Lower lobe of right lung (tissue), 2 donors: Measurements from ENCODE around the gene DDTL. TPM values are rescaled to one million over a fixed set of nuclear protein-coding genes. Genes with fewer than 3 reads are reported as not detected.
"Not testable (repeated sequence)": the region's sequence is repeated elsewhere in the genome, so short reads cannot be mapped to it uniquely, and the experiment has no call there.

Experiments
- ATAC-seq, 2 donors: fragments of 200-7000 bp; cut with Tn5 transposase; one replicate each; pipeline ENCODE4 v1.9.1; 2020 to 2022; ENCODE audit warnings: mild to moderate bottlenecking in 2 of 2, moderate library complexity in 2 of 2
- DNase-seq: peaks from one replicate; pipeline ENCODE4 v3.0.0-alpha.2; 2020
- H3K27ac ChIP-seq: fragments of 200-600 bp; one replicate; pipeline ENCODE4 v1.8.0; 2022
- H3K27me3 ChIP-seq: fragments of 200-600 bp; one replicate; pipeline ENCODE4 v1.8.0; 2022; ENCODE audit warnings: low read depth
- H3K36me3 ChIP-seq: fragments of 200-600 bp; one replicate; pipeline ENCODE4 v1.8.0; 2022; ENCODE audit warnings: mild to moderate bottlenecking
- H3K4me1 ChIP-seq: fragments of 200-600 bp; one replicate; pipeline ENCODE4 v1.8.0; 2022
- H3K4me3 ChIP-seq: fragments of 200-600 bp; one replicate; pipeline ENCODE4 v1.8.0; 2022; ENCODE audit warnings: mild to moderate bottlenecking
- H3K9me3 ChIP-seq: fragments of 200-600 bp; one replicate; pipeline ENCODE4 v1.8.0; 2022
- intact Hi-C: fragments of 100-400 bp; cut with DNase I; formaldehyde crosslinking; loops from one replicate; pipeline ENCODE4 v1.11.0; 2022
- total RNA-seq: library from RNA; stranded (reverse); fragmentation: NEBNext Ultra II Directional; extraction: Animal tissue kit (Norgen Biotek cat#: 25700); gene quantifications from one replicate; pipeline ENCODE4 v1.2.1, GENCODE V29; 2021
- TF ChIP-seq, protein P1 (sequence below): fragments of 200-600 bp; IDR thresholded peaks from one replicate; pipeline ENCODE4 v1.8.0; 2022; ENCODE audit warnings: antibody characterized with exemption, mild to moderate bottlenecking
- donor health status: DM: no; HTN: yes; CAD: no; lungs with severe emphysema.

Gene DDTL
- total RNA-seq, 1 donor from 2014 or later: 2.9 TPM

GRCh38 chr22:23977304-23977703 lies 10.6 kb downstream of the DDTL start:
- not testable (repeated sequence) for DNase-seq, H3K27ac ChIP-seq, ATAC-seq, H3K27me3 ChIP-seq, H3K9me3 ChIP-seq, H3K4me1 ChIP-seq, H3K4me3 ChIP-seq, H3K36me3 ChIP-seq
- intact Hi-C loops: loop anchor here (10.0 kb wide), 1 partner anchor 53 kb away; no protein-coding TSS in a partner anchor

DNA sequence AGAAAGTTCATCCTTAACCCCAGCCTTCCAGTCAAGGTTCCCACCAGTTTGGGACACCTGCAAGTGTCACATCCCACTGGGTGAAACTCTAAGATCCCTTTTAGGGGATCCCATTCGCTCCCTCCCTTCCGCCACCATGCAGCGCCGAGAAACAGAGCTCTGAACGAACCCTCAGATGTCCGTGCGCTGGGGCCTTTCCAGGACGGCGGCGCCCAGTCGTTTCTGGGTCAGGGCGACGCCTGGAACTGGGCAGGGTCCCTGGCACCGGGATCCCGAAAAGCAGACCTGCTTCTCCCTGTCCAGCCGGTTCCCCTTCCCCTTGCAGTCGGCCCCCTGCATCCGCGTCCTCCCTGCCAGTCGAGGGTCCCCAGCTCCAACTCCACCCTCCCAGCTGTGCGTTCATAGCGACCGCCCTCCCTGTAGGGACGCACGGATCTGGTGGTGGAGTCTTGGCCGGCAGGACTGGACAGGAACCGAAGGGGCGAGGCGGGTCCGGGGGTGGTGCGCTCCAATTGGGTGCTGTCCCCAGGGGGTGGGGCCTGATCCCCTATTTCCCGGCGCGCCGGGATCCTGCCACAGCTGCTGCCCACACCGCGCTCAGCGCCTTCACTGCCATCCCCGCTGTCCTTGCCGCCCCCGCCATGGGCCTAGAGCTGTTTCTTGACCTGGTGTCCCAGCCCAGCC lies 13.0 kb downstream of the DDTL start, which contains the start of gene GSTT2:
Gene GSTT2, plus strand, starts transcription at position 578 of the 684 bp plus-strand sequence.
- H3K9me3 ChIP-seq, H3K4me1 ChIP-seq, H3K36me3 ChIP-seq, H3K27ac ChIP-seq, H3K27me3 ChIP-seq, DNase-seq: not testable (repeated sequence)
- intact Hi-C loops: loop anchor here (10.0 kb wide), 1 partner anchor 55 kb away; no protein-coding TSS in a partner anchor
- H3K4me3 ChIP-seq: peak within 1 kb of the TSS; percentile 29
- peak; percentile 94 to 98 for ATAC-seq

GRCh38 chr22:23980567-23980966 lies 13.9 kb downstream of the DDTL start:
- H3K9me3 ChIP-seq, DNase-seq, H3K27ac ChIP-seq, H3K27me3 ChIP-seq, intact Hi-C loops, H3K4me1 ChIP-seq, ATAC-seq, H3K36me3 ChIP-seq: not testable (repeated sequence)
- H3K4me3 ChIP-seq: peak overlapping the region; percentile 29

- TF ChIP-seq, protein P1, sequence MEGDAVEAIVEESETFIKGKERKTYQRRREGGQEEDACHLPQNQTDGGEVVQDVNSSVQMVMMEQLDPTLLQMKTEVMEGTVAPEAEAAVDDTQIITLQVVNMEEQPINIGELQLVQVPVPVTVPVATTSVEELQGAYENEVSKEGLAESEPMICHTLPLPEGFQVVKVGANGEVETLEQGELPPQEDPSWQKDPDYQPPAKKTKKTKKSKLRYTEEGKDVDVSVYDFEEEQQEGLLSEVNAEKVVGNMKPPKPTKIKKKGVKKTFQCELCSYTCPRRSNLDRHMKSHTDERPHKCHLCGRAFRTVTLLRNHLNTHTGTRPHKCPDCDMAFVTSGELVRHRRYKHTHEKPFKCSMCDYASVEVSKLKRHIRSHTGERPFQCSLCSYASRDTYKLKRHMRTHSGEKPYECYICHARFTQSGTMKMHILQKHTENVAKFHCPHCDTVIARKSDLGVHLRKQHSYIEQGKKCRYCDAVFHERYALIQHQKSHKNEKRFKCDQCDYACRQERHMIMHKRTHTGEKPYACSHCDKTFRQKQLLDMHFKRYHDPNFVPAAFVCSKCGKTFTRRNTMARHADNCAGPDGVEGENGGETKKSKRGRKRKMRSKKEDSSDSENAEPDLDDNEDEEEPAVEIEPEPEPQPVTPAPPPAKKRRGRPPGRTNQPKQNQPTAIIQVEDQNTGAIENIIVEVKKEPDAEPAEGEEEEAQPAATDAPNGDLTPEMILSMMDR: peak; percentile 70
- H3K9me3 ChIP-seq: no peaks in the 10 kb centered on the region
- intact Hi-C loops: no loop called here
These were observed 17.7 kb downstream of the DDTL start for GRCh38 chr22:23984430-23984829.

DNA sequence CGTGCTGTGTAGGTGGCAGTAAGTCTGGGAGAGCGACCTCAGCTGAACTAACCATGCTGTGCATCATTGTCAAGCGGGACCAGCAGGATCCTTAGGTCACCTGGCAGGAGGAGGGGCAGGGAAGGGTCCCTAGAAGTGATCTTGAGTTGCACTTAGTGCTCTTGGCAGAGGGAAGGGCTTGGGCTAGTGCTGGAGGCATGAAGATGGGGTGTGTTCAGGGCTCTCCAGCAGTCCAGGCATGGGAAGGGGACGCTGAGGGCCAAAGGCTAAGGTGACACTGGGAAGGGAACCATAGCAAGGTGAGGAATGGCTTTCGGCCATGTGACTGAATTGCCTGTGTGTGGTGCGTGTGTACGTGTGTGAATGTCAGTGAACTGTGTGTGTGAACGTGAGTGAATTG lies 19.4 kb downstream of the DDTL start:
- ATAC-seq: peak in 1 of 2 donors; percentile 63
- H3K9me3 ChIP-seq, H3K27ac ChIP-seq, DNase-seq, H3K4me1 ChIP-seq, intact Hi-C loops, H3K27me3 ChIP-seq, H3K4me3 ChIP-seq, H3K36me3 ChIP-seq: not testable (repeated sequence)

More at GRCh38 chr22:23984430-23984829, 17.7 kb downstream of the DDTL start:
- H3K27me3 ChIP-seq: no peaks in the 10 kb centered on the region
- H3K4me3 ChIP-seq: no peak overlapping the region
- no peaks in the 10 kb centered on the region for H3K36me3 ChIP-seq
- H3K27ac ChIP-seq: no peak overlapping the region
- H3K4me1 ChIP-seq: no peaks in the 10 kb centered on the region
- ATAC-seq (peak in 1 of 2 donors; percentile 45), DNase-seq (no peak)

DNA sequence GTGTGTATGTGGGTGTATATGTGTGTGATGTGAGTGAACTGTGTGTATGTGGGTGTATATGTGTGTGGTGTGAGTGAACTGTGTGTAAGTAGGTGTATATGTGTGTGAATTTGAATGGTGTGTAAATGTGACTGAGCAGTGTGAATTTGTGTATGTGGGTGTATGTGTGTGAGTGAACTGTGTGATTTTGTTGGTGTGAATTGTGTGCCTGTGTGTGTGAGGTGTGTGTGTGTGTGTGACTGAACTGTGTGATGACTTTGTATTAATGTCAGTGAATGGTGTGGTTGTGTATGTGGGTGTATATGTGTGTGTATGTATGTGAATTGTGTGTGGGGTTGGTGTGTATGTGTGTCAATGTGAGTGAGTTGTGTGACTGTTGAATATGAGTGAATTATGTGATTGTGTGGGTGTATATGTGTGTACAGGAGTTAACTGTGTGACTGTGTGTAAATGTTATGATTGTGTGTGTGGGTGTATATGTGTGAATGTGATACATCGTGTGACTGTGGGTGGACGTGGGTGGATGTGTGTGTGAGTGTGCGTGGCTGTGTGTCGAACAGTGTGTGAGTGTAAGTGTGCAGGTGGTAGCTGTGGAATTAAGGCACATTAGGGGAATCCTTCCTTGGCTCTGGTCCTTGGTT lies 20.0 kb downstream of the DDTL start:
- H3K36me3 ChIP-seq, DNase-seq, H3K4me3 ChIP-seq, H3K9me3 ChIP-seq, H3K27me3 ChIP-seq, ATAC-seq, intact Hi-C loops, H3K4me1 ChIP-seq, H3K27ac ChIP-seq: not testable (repeated sequence)

GRCh38 chr22:23989583-23990244 lies 23.0 kb downstream of the DDTL start:
- H3K4me1 ChIP-seq, intact Hi-C loops, H3K27ac ChIP-seq, H3K9me3 ChIP-seq, H3K27me3 ChIP-seq, H3K4me3 ChIP-seq, DNase-seq, H3K36me3 ChIP-seq: not testable (repeated sequence)
- peak; percentile 41 to 50 for ATAC-seq

GRCh38 chr22:23993080-23993479 lies 26.4 kb downstream of the DDTL start:
- intact Hi-C loops, H3K27me3 ChIP-seq, H3K36me3 ChIP-seq, H3K27ac ChIP-seq, H3K4me3 ChIP-seq, ATAC-seq, H3K9me3 ChIP-seq, DNase-seq, H3K4me1 ChIP-seq: not testable (repeated sequence)

- H3K36me3 ChIP-seq, H3K27me3 ChIP-seq, DNase-seq, ATAC-seq, H3K27ac ChIP-seq, H3K9me3 ChIP-seq, intact Hi-C loops, H3K4me1 ChIP-seq, H3K4me3 ChIP-seq: not testable (repeated sequence)
These were observed 27.0 kb downstream of the DDTL start for GRCh38 chr22:23993581-23994177.
